Stimulated activated CD4-positive, alpha-beta T cell treated with anti-CD3 and anti-CD28 coated beads, Interleukin-12 subunit alpha, Interleukin-12 subunit beta, amount 100 ng/mL, for 4 hours (primary cell): ENCODE measurements around the gene KRTAP4-4.
"Not testable (repeated sequence)": the region's sequence is repeated elsewhere in the genome, so short reads cannot be mapped to it uniquely, and the experiment has no call there.

Experiments
- DNase-seq: peaks from one replicate; pipeline ENCODE4 v3.0.0-alpha.2; 2020

The KRTAP4-4 gene

GRCh38 chr17:41160648-41161047 lies at the start of gene KRTAP4-4:
KRTAP4-4 (minus strand) TSS chr17:41160748; CDS start chr17:41160691, 57 bp downstream.
- no peak for DNase-seq

GRCh38 chr17:41199421-41200078 lies 39.0 kb upstream of the KRTAP4-4 start:
- DNase-seq, result no peak

GRCh38 chr17:41196068-41196467 lies 35.5 kb upstream of the KRTAP4-4 start:
- DNase-seq, result no peak

GRCh38 chr17:41190328-41190727 lies 29.8 kb upstream of the KRTAP4-4 start:
- no peak for DNase-seq

GRCh38 chr17:41189837-41190318 lies 29.3 kb upstream of the KRTAP4-4 start, which contains the start of gene KRTAP9-1:
KRTAP9-1 (plus strand) TSS chr17:41189887; CDS start chr17:41189887, 0 bp downstream.
- DNase-seq, result not testable (repeated sequence)

- DNase-seq, result no peak
Observed at GRCh38 chr17:41186872-41187271, 26.3 kb upstream of the KRTAP4-4 start.

GRCh38 chr17:41185001-41185400 lies 24.5 kb upstream of the KRTAP4-4 start:
- no peak for DNase-seq

- no peak for DNase-seq
Observed at GRCh38 chr17:41184480-41184961, 24.0 kb upstream of the KRTAP4-4 start, which contains the start of gene KRTAP4-1. KRTAP4-1 (minus strand) TSS chr17:41184911; CDS start chr17:41184854, 57 bp downstream.

- DNase-seq, result no peak
Observed at GRCh38 chr17:41178843-41179616, 18.5 kb upstream of the KRTAP4-4 start.

GRCh38 chr17:41178341-41178740 lies 17.8 kb upstream of the KRTAP4-4 start:
- no peak for DNase-seq

GRCh38 chr17:41177727-41178271 lies 17.3 kb upstream of the KRTAP4-4 start, which contains the start of gene KRTAP4-2:
KRTAP4-2 (minus strand) TSS chr17:41178221; CDS start chr17:41178164, 57 bp downstream.
- DNase-seq, result no peak

GRCh38 chr17:41176744-41177387 lies 16.3 kb upstream of the KRTAP4-4 start:
- no peak for DNase-seq

- DNase-seq, result no peak
Observed at GRCh38 chr17:41171886-41172285, 11.3 kb upstream of the KRTAP4-4 start.

- no peak for DNase-seq
Observed at GRCh38 chr17:41168121-41168520, 7.6 kb upstream of the KRTAP4-4 start, which contains the start of gene KRTAP4-3. KRTAP4-3 (minus strand) TSS chr17:41168221; CDS start chr17:41168172, 49 bp downstream.

GRCh38 chr17:41167561-41167960 lies 7.0 kb upstream of the KRTAP4-4 start:
- no peak for DNase-seq

- DNase-seq, result no peak
Observed at GRCh38 chr17:41163828-41164227, 3.3 kb upstream of the KRTAP4-4 start.

GRCh38 chr17:41160190-41160589 lies 358 bp downstream of the KRTAP4-4 start:
- not testable (repeated sequence) for DNase-seq

GRCh38 chr17:41153856-41154255 lies 6.7 kb downstream of the KRTAP4-4 start:
- DNase-seq, result no peak

GRCh38 chr17:41151525-41151924 lies 9.0 kb downstream of the KRTAP4-4 start:
- DNase-seq, result no peak

GRCh38 chr17:41150026-41150425 lies 10.5 kb downstream of the KRTAP4-4 start:
- DNase-seq, result no peak

- no peak for DNase-seq
Observed at GRCh38 chr17:41149652-41149985, 10.9 kb downstream of the KRTAP4-4 start, which contains the start of gene KRTAP4-5. KRTAP4-5 (minus strand) TSS chr17:41149825; CDS start chr17:41149767, 58 bp downstream.

- not testable (repeated sequence) for DNase-seq
Observed at GRCh38 chr17:41148971-41149651, 11.4 kb downstream of the KRTAP4-4 start.
